GM19468 (cell line): Measurements from ENCODE around the gene HDAC9.

Experiments
- ATAC-seq: cut with Tn5 transposase; IDR thresholded peaks from one replicate; pipeline ENCODE4 v1.9.1; 2021; ENCODE audit warnings: mild to moderate bottlenecking, moderate library complexity, moderate number of reproducible peaks; ENCODE audit not compliant: unreplicated experiment; ENCODE audit errors: extremely low read depth

The HDAC9 gene

GRCh38 chr7:18495412-18496340 lies at the start of gene HDAC9:
Gene HDAC9, plus strand, starts transcription at chr7:18495749. Its CDS starts 554 bp downstream, at chr7:18496303.
- peak; percentile 86 for ATAC-seq

DNA sequence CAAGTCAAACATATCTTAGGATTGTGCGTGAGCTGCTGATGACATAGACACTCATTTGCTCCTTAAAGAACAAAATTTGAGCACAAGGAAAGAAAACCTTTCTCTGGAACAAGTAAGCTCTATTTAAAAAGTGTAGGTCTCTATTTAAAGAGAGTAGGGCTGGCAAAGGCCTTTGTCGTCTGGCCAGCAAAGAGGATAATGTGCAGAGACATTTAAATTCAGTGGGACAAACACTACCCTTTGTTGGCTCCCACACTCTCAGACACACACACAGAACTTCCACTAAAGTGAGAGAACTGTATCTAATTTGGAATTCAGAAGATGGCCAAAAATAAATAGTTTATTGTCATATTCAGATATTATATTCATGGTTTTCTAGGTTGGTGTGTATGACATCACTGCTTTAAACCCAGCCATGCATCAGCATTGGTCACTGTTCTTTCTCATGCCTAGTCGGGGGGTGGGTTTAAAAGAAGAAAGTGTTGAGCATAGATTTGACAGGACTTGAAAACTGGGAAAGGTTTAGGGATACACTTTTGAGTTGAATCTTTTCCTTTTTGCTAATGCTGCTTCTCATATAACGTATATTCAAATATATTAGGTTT lies 49.5 kb upstream of the HDAC9 start:
- ATAC-seq, result no peak

- no peak for ATAC-seq
These were observed 45.5 kb upstream of the HDAC9 start for GRCh38 chr7:18450019-18450418.

- ATAC-seq, result no peak
These were observed 39.9 kb upstream of the HDAC9 start for GRCh38 chr7:18455606-18456005.

DNA sequence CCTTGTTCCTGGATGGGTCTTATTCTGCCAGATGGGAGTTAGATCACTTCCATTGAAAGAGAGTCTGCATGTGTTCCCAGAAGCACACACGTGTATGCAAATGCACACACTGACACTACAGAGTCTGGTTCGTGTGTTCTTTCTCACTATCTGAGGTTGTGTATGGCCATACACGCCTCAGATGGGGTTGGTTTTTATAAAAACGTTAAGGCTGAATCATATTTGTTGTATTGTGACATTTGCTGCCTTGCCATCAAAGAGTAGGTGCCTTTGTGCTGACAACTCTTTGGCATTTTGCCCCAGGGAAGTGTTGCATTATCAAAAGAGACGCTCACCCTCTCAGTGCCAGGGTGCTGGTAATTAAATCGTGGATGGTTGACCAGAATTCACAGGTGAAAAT lies 37.7 kb upstream of the HDAC9 start:
- no peak for ATAC-seq

GRCh38 chr7:18458830-18459229 lies 36.7 kb upstream of the HDAC9 start:
- no peak for ATAC-seq

GRCh38 chr7:18459484-18460245 lies 35.9 kb upstream of the HDAC9 start:
- no peak for ATAC-seq

DNA sequence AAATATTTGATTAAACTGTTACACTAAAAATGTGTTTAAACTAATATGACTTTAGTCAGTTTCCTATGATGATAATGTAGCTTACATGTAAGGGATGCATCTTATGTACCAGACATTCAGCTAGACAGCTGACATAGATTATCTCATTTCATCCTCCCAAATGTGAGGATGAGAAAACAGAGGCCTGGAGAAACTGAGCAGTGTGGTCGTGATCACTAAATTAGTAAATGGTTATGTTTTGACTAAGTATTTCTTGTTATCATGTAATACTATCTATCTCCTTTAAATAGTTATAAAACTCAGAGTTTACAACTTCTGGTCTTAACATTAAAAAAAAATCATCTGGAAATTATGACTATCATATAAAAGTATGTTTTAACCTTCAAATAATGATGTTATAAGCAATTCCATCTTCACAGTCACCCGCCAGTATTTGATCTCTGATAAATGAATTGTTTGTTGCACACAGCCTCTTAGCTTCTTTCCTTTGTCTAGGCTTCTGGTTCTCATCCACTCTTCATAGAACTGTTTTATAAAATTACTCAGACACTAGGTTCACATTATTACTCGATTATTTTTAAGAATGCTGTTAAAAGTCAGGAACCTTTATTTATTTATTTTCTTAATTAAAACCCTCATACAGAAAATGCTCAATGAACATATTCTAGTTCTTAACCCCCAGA lies 33.6 kb upstream of the HDAC9 start:
- ATAC-seq, result no peak

DNA sequence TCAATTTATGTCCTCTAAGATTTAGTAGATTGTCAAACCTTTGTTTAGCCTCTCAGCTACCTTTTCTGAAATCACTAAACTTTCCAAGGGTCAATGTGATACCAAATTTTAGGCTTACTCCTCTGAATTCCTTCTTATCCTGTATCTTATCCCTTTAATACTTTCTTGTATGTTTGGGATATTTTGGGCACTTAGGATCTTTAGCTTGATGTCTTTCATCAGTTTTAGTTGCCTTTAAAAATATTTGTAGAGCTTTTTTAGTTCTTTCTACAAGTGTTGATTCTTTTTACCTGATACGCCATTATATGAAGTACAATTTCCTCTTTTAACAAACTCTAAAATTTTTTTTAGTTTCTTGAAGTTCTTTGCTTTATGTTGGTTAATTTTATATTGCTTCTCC lies 30.7 kb upstream of the HDAC9 start:
- ATAC-seq, result no peak

DNA sequence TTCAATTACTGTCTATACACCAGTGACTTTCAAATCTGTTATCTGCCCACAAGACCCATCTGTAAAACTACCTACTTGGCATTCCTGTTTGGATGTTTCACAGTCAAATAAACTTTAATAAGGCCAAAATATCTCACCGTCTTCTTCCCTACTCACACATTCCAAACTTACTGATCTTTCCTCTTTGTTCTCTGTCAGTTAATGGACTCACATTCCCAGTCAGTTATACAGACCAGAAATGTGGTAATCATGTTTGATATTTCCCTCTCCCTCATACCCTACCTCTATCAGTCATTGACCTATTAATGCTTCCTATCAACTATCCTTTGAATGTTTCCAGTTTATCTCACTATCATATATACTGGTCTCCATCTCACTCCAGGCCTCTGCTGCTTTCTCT lies 28.5 kb upstream of the HDAC9 start:
- no peak for ATAC-seq

DNA sequence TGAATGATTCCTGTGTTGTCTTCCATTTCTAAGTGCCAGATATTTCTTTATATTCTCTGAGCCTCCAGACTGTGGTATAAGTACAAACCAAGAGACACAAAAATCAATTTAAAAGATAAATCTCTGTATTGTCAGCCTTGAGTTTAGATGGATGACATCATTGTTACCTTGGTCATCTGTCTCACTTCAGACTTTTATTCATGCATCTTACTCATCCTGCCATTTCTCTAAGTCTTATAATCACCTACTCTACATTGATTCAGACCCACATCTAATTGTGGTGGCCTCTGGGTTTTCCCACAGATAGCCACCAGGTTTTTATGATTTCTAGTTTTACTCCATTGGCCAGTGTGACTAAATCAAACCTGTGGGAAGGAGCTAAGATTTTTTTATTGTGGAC lies 26.8 kb upstream of the HDAC9 start:
- no peak for ATAC-seq

DNA sequence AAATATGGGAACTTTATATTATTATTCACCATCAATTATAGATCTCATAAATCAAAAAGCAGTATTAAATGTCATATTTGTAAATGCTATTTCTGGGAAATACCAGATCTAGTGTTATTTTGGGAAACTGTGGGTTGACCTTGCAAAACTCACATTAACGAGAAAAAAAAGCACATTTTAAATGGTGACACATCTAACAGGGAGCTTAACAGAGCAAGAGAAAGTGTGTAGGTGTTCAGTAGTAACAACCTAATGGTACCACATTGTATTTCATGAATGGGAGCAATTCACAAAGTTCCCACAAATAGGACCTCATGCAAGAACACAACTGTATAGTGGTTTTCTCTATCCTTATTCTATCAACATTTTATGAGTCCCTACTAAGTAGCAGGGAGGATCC lies 26.2 kb upstream of the HDAC9 start:
- no peak for ATAC-seq

- no peak for ATAC-seq
These were observed 23.9 kb upstream of the HDAC9 start for GRCh38 chr7:18471476-18472160.

DNA sequence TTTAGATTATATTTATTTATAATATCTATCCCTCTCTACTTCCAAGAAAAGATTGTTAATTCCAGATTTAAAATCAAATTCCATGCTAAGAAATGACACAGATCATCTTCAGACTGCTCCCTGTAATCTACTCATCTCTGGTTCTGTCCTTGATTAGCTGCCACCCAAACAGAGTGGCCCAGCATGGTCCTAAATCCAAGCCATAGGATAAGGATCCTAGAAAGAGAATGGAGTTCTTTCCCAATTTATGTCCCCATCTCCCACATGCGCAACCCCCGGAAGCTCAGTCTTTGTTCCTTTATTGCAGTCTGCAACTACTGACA lies 23.4 kb upstream of the HDAC9 start:
- no peak for ATAC-seq

DNA sequence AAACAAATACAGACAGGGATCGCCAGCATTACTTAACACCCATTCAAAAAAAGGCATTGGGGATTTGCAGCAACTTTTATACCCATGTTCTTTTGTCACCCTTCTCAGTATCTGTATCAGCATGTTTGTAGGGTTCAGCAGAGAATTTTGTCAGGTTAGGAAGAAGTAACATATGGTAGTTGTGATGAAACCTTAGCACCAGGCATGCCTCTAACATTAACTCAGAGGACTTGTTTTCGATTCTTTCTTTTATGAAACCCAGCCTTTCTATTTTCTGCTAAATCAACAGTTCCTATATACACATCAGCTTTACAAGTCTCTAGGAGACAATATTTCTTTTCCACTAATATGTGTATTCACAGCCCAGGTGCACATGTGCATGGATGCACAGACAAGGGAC lies 22.4 kb upstream of the HDAC9 start:
- no peak for ATAC-seq

GRCh38 chr7:18474944-18475343 lies 20.6 kb upstream of the HDAC9 start:
- ATAC-seq, result no peak

DNA sequence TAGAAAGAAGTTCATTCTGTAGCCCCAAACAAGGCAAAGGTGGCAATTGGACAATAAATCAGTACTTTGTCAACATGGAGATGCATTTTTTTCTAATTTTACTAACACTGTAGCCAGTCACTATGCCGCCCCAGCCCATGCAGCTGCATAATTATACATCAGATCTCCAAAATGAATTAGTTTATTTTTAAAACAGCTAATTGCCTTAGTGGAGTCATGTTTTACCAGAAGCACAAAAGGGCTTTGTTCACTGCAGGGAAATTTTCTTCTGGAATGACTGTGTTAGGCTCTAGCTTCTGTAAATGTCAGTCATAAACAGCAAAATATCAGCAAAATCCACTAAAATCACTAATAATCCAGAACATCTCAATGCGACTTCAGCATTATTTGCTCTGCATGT lies 20.1 kb upstream of the HDAC9 start:
- no peak for ATAC-seq

DNA sequence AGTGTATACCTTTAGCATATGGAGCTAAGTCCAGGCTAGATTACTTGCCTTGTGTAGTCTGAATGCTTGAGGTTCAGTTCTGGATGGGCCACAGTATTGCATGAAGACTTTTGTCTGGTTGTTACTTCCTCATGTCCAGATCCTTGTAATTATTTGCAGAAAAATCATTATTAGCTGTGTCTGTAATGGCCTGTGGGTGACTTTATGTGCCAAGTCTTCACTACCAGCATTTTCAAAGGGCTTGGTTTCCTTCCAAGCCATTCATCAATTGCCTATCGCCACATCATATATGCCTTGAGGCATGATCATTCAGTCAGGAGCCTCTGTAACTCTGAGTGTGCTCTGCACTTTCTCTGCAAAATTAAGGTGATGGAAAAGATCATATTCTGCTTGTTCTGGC lies 13.8 kb upstream of the HDAC9 start:
- ATAC-seq, result no peak

GRCh38 chr7:18488049-18488448 lies 7.5 kb upstream of the HDAC9 start:
- no peak for ATAC-seq

GRCh38 chr7:18489624-18490023 lies 5.9 kb upstream of the HDAC9 start:
- ATAC-seq, result no peak
